Neutrophil (primary cell): ENCODE data around the gene NFE2L3.
A peak's percentile ranks its signal among the peaks of the same experiment; 100 is the strongest.

ENCODE experiments used
- H3K27ac ChIP-seq: fragments of 200-600 bp; sonication (generic); 2 replicates; pipeline ENCODE4 v1.5.1; 2016; ENCODE audit warnings: mild to moderate bottlenecking, moderate library complexity
- H3K27me3 ChIP-seq: fragments of 200-600 bp; sonication (generic); 2 replicates; pipeline ENCODE4 v1.6.0; 2016; ENCODE audit warnings: mild to moderate bottlenecking
- H3K36me3 ChIP-seq: fragments of 200-600 bp; sonication (generic); 2 replicates; pipeline ENCODE4 v1.5.1; 2017
- H3K4me1 ChIP-seq, 2 experiments: fragments of 200-600 bp in 1 of 2; sonication (generic) in 1 of 2; 1 replicate in 1 of 2; 2 replicates in 1 of 2; pipeline versions ENCODE4 v1.5.1 to v1.6.1; 2013 to 2016; ENCODE audit warnings: low read depth in 1 of 2, low read length in 1 of 2, mild to moderate bottlenecking in 1 of 2, moderate library complexity in 1 of 2; ENCODE audit not compliant: control insufficient read depth in 1 of 2, insufficient read depth in 1 of 2
- H3K4me3 ChIP-seq, 2 experiments: fragments of 200-600 bp in 1 of 2; sonication (generic) in 1 of 2; 1 replicate in 1 of 2; 2 replicates in 1 of 2; pipeline ENCODE4 v1.5.1; 2013 to 2016; ENCODE audit warnings: low read depth in 1 of 2, low read length in 1 of 2, mild to moderate bottlenecking in 1 of 2, moderate library complexity in 1 of 2
- H3K9me3 ChIP-seq: fragments of 200-600 bp; sonication (generic); 2 replicates; pipeline ENCODE4 v1.5.1; 2016
- TF ChIP-seq, protein P1 (sequence below): fragments of 200-600 bp; sonication (generic); IDR thresholded peaks from 2 replicates; pipeline ENCODE4 v1.5.1; 2016; ENCODE audit warnings: antibody characterized with exemption

NFE2L3 gene

GRCh38 chr7:26188957-26189541 is 37.1 kb downstream of the NFE2L3 start:
- Histone ChIP-seq H3K27ac (no peak overlapping the region), H3K4me3 (no peak overlapping the region), H3K9me3 (no peaks in the 10 kb centered on the region), H3K4me1 (peaks cover 5 to 10% of the 10 kb centered on the region in 2 experiments), H3K27me3 (no peaks in the 10 kb centered on the region), H3K36me3 (peaks cover 90% of the 10 kb centered on the region)
- TF ChIP-seq, protein P1, sequence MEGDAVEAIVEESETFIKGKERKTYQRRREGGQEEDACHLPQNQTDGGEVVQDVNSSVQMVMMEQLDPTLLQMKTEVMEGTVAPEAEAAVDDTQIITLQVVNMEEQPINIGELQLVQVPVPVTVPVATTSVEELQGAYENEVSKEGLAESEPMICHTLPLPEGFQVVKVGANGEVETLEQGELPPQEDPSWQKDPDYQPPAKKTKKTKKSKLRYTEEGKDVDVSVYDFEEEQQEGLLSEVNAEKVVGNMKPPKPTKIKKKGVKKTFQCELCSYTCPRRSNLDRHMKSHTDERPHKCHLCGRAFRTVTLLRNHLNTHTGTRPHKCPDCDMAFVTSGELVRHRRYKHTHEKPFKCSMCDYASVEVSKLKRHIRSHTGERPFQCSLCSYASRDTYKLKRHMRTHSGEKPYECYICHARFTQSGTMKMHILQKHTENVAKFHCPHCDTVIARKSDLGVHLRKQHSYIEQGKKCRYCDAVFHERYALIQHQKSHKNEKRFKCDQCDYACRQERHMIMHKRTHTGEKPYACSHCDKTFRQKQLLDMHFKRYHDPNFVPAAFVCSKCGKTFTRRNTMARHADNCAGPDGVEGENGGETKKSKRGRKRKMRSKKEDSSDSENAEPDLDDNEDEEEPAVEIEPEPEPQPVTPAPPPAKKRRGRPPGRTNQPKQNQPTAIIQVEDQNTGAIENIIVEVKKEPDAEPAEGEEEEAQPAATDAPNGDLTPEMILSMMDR: no peak

DNA sequence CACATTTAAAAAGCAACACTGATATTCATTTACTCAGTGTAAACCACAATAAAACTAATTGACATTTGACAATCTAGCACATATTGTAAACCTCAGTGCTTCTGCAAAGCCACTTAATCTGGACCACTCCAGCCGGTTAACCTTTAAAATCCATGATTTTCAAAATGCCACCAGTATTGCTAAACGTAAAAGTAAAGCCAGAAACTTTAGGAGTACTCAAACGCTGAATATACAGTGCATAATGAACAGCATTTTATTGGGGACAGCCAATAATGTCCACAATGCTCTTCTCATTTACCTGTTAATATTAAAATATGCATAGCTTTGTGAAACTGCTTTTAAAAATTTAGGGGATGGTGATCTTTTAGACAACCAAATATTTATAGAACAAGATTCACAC is 37.7 kb downstream of the NFE2L3 start:
- Histone ChIP-seq H3K36me3 (peaks cover 90% of the 10 kb centered on the region), H3K27ac (peak overlapping the region; percentile 24), H3K27me3 (no peaks in the 10 kb centered on the region), H3K4me1 (peaks cover 5 to 10% of the 10 kb centered on the region in 2 experiments), H3K4me3 (no peak overlapping the region), H3K9me3 (no peaks in the 10 kb centered on the region)
- TF ChIP-seq, protein P1: no peak

- Histone ChIP-seq H3K27ac (peak overlapping the region; percentile 24), H3K4me3 (no peak overlapping the region), H3K4me1 (peaks cover 5 to 11% of the 10 kb centered on the region in 2 experiments), H3K27me3 (no peaks in the 10 kb centered on the region), H3K9me3 (no peaks in the 10 kb centered on the region), H3K36me3 (peaks cover 92% of the 10 kb centered on the region)
- TF ChIP-seq, protein P1: no peak
Measured at GRCh38 chr7:26190417-26190869, 38.4 kb downstream of the NFE2L3 start.

GRCh38 chr7:26191233-26191973 is 39.4 kb downstream of the NFE2L3 start:
- H3K4me1 ChIP-seq: peaks cover 14 to 21% of the 10 kb centered on the region in 2 experiments
- no peak overlapping the region for H3K27ac ChIP-seq
- peaks cover 98% of the 10 kb centered on the region for H3K36me3 ChIP-seq
- TF ChIP-seq, protein P1: no peak
- no peak overlapping the region for H3K4me3 ChIP-seq
- H3K27me3 ChIP-seq: no peaks in the 10 kb centered on the region
- no peaks in the 10 kb centered on the region for H3K9me3 ChIP-seq

GRCh38 chr7:26191974-26192479 is 40.0 kb downstream of the NFE2L3 start:
- Histone ChIP-seq H3K4me3 (no peak overlapping the region), H3K36me3 (peaks cover 100% of the 10 kb centered on the region), H3K9me3 (no peaks in the 10 kb centered on the region), H3K27me3 (no peaks in the 10 kb centered on the region), H3K27ac (no peak overlapping the region), H3K4me1 (peaks cover 20 to 27% of the 10 kb centered on the region in 2 experiments)
- TF ChIP-seq, protein P1: no peak
